ENCODE results near the gene ITGB1BP2. TPM values are rescaled to one million over a fixed set of nuclear protein-coding genes. Genes with fewer than 3 reads are reported as not detected.
"Not testable (repeated sequence)": the region's sequence is repeated elsewhere in the genome, so short reads cannot be mapped to it uniquely, and the experiment has no call there.

The ITGB1BP2 gene
- polyA plus RNA-seq (2014; cell fraction: cytosol; rRNA removed): 1.8 and 2.6 TPM in 2 replicates
- polyA plus RNA-seq (2014; cell fraction: nucleus; rRNA removed): 38.5 and 52.9 TPM in 2 replicates

GRCh38 chrX:71301195-71301924 is at the start of gene ITGB1BP2:
Gene ITGB1BP2, plus strand, starts transcription at chrX:71301750. Its CDS starts 57 bp downstream, at chrX:71301807.
- no peak for DNase-seq (ENCODE audit: low spot score)

- no peak for DNase-seq (ENCODE audit: low spot score)
Measured at GRCh38 chrX:71252221-71252620, 49.3 kb upstream of the ITGB1BP2 start.

- DNase-seq (ENCODE audit: low spot score): peak; percentile 37
Measured at GRCh38 chrX:71253253-71254091, 48.1 kb upstream of the ITGB1BP2 start.

- DNase-seq (ENCODE audit: low spot score): peak; percentile 82
Measured at GRCh38 chrX:71254092-71254963, 47.2 kb upstream of the ITGB1BP2 start, which contains the start of gene ZMYM3. Gene ZMYM3, minus strand, starts transcription at chrX:71254140. Its CDS starts 885 bp downstream, at chrX:71253255.

GRCh38 chrX:71256051-71256450 is 45.5 kb upstream of the ITGB1BP2 start:
- DNase-seq (ENCODE audit: low spot score): no peak

GRCh38 chrX:71256856-71257255 is 44.7 kb upstream of the ITGB1BP2 start:
- DNase-seq (ENCODE audit: low spot score): no peak

GRCh38 chrX:71268624-71269023 is 32.9 kb upstream of the ITGB1BP2 start:
- DNase-seq (ENCODE audit: low spot score): not testable (repeated sequence)

GRCh38 chrX:71269801-71270395 is 31.7 kb upstream of the ITGB1BP2 start:
- DNase-seq (ENCODE audit: low spot score): no peak

- not testable (repeated sequence) for DNase-seq (ENCODE audit: low spot score)
Measured at GRCh38 chrX:71272313-71272712, 29.2 kb upstream of the ITGB1BP2 start.

- not testable (repeated sequence) for DNase-seq (ENCODE audit: low spot score)
Measured at GRCh38 chrX:71281300-71281699, 20.2 kb upstream of the ITGB1BP2 start.

- no peak for DNase-seq (ENCODE audit: low spot score)
Measured at GRCh38 chrX:71282514-71283402, 18.8 kb upstream of the ITGB1BP2 start.

- DNase-seq (ENCODE audit: low spot score): peak; percentile 99
Measured at GRCh38 chrX:71283403-71284143, 18.0 kb upstream of the ITGB1BP2 start, which contains the start of gene NONO. Gene NONO, plus strand, starts transcription at chrX:71283635. Its CDS starts 7,003 bp downstream, at chrX:71290638.

- no peak for DNase-seq (ENCODE audit: low spot score)
Measured at GRCh38 chrX:71285929-71286328, 15.6 kb upstream of the ITGB1BP2 start.

- no peak for DNase-seq (ENCODE audit: low spot score)
Measured at GRCh38 chrX:71291381-71291780, 10.2 kb upstream of the ITGB1BP2 start.

- DNase-seq (ENCODE audit: low spot score): no peak
Measured at GRCh38 chrX:71292669-71293365, 8.7 kb upstream of the ITGB1BP2 start.

GRCh38 chrX:71296806-71297205 is 4.7 kb upstream of the ITGB1BP2 start:
- DNase-seq (ENCODE audit: low spot score): no peak

GRCh38 chrX:71298119-71298518 is 3.4 kb upstream of the ITGB1BP2 start:
- no peak for DNase-seq (ENCODE audit: low spot score)

- DNase-seq (ENCODE audit: low spot score): not testable (repeated sequence)
Measured at GRCh38 chrX:71300064-71300463, 1.5 kb upstream of the ITGB1BP2 start.

All from SK-N-DZ (cell line).